ENCODE data around the gene ZNF793.

The ZNF793 gene

GRCh38 chr19:37466798-37467607 is 39.7 kb upstream of the ZNF793 start, which contains the start of gene ZNF569 (continued):
- TF ChIP-seq HIC1 (tag by site-specific recombination; IDR thresholded peaks at IDR 0.05) (peak; percentile 78), ZNF701 (tag by site-specific recombination; IDR thresholded peaks at IDR 0.05) (no peak), ZNF639 (tag by site-specific recombination; IDR thresholded peaks at IDR 0.05) (peak; percentile 61), ZNF341 (tag by site-specific recombination; IDR thresholded peaks at IDR 0.05; ENCODE audit: low read depth) (peak; percentile 56), ZNF629 (tag by site-specific recombination; IDR thresholded peaks at IDR 0.05) (peak; percentile 76), ZBTB44 (tag by site-specific recombination; IDR thresholded peaks at IDR 0.05) (peak; percentile 14; the same call in 1 of the 2 replicates), ZNF366 (tag by site-specific recombination; conservative IDR thresholded peaks at IDR 0.05) (peak; percentile 26; the same call in 1 of the 2 replicates), ZNF324 (tag by site-specific recombination; IDR thresholded peaks at IDR 0.05) (peak; percentile 94), ZNF768 (tag by site-specific recombination; IDR thresholded peaks at IDR 0.05) (no peak), BCL11A (tag by site-specific recombination; IDR thresholded peaks at IDR 0.05; ENCODE audit: low read depth) (no peak), ZNF513 (tag by site-specific recombination; IDR thresholded peaks at IDR 0.05) (0 out of 2 replicates have a peak, but pooled peaks have one; percentile 34), ZNF202 (tag by site-specific recombination; IDR thresholded peaks at IDR 0.05; ENCODE audit: borderline replicate concordance) (no peak), REPIN1 (tag by site-specific recombination; IDR thresholded peaks at IDR 0.05; ENCODE audit: low read depth) (peak; percentile 74; the same call in 1 of the 2 replicates), KLF17 (tag by site-specific recombination; IDR thresholded peaks at IDR 0.05) (peak; percentile 88), ZBTB7A (tag by site-specific recombination; IDR thresholded peaks at IDR 0.05; ENCODE audit: low read depth) (0 out of 2 replicates have a peak, but pooled peaks have one; percentile 30), ZNF311 (tag by site-specific recombination; IDR thresholded peaks at IDR 0.05; ENCODE audit: borderline replicate concordance) (no peak), KLF7 (tag by site-specific recombination; IDR thresholded peaks at IDR 0.05; ENCODE audit: borderline replicate concordance) (peak; percentile 61), ZNF664 (tag by site-specific recombination; IDR thresholded peaks at IDR 0.05) (0 out of 2 replicates have a peak, but pooled peaks have one; percentile 23), GLIS1 (tag by site-specific recombination; IDR thresholded peaks at IDR 0.05) (peak; percentile 80), ZNF658 (tag by site-specific recombination; IDR thresholded peaks at IDR 0.05) (no peak; the same call in 1 of the 2 replicates), ZFP37 (tag by site-specific recombination; IDR thresholded peaks at IDR 0.05) (peak; percentile 98), ZNF211 (tag by site-specific recombination; IDR thresholded peaks at IDR 0.05; ENCODE audit: low read depth) (0 out of 2 replicates have a peak, but pooled peaks have one; percentile 10), ZNF155 (tag by site-specific recombination; IDR thresholded peaks at IDR 0.05) (peak; percentile 83; the same call in 1 of the 2 replicates), PRDM10 (tag by site-specific recombination; IDR thresholded peaks at IDR 0.05) (peak; percentile 77), ZNF585B (tag by site-specific recombination; IDR thresholded peaks at IDR 0.05) (no peak; the same call in 1 of the 2 replicates)
